Measurements from ENCODE around the gene ABL1.

Gene ABL1

GRCh38 chr9:130882696-130883225, 47.7 kb downstream of the ABL1 start:
- H3K4me3 ChIP-seq (replicated peaks in 1 of 2; ENCODE audit: low read depth in 2 of 2, low read length in 2 of 2), result no peak overlapping the region
- TF ChIP-seq CTCF (IDR thresholded peaks at IDR 0.05; ENCODE audit: low read depth, low read length), result no peak
- DNase-seq (ENCODE audit: low read depth in 2 of 2), result no peak

- DNase-seq (ENCODE audit: low read depth in 2 of 2), result no peak
- TF ChIP-seq CTCF (IDR thresholded peaks at IDR 0.05; ENCODE audit: low read depth, low read length), result no peak
- no peak overlapping the region for H3K4me3 ChIP-seq (replicated peaks in 1 of 2; ENCODE audit: low read depth in 2 of 2, low read length in 2 of 2)
Observed at GRCh38 chr9:130883479-130883878, 48.4 kb downstream of the ABL1 start.

GRCh38 chr9:130884111-130884531, 49.1 kb downstream of the ABL1 start:
- no peak for TF ChIP-seq CTCF (IDR thresholded peaks at IDR 0.05; ENCODE audit: low read depth, low read length)
- no peak for DNase-seq (ENCODE audit: low read depth in 2 of 2)
- H3K4me3 ChIP-seq (replicated peaks in 1 of 2; ENCODE audit: low read depth in 2 of 2, low read length in 2 of 2), result no peak overlapping the region

- no peak overlapping the region for H3K4me3 ChIP-seq (replicated peaks in 1 of 2; ENCODE audit: low read depth in 2 of 2, low read length in 2 of 2)
- no peak for TF ChIP-seq CTCF (IDR thresholded peaks at IDR 0.05; ENCODE audit: low read depth, low read length)
- DNase-seq (ENCODE audit: low read depth in 2 of 2), result no peak
Observed at GRCh38 chr9:130884542-130885483, 49.8 kb downstream of the ABL1 start.

GRCh38 chr9:130885484-130886375, 50.7 kb downstream of the ABL1 start:
- no peak for TF ChIP-seq CTCF (IDR thresholded peaks at IDR 0.05; ENCODE audit: low read depth, low read length)
- H3K4me3 ChIP-seq (replicated peaks in 1 of 2; ENCODE audit: low read depth in 2 of 2, low read length in 2 of 2), result no peak overlapping the region
- no peak for DNase-seq (ENCODE audit: low read depth in 2 of 2)

GRCh38 chr9:130886981-130887380, 51.9 kb downstream of the ABL1 start:
- no peak for TF ChIP-seq CTCF (IDR thresholded peaks at IDR 0.05; ENCODE audit: low read depth, low read length)
- H3K4me3 ChIP-seq (replicated peaks in 1 of 2; ENCODE audit: low read depth in 2 of 2, low read length in 2 of 2), result no peak overlapping the region
- DNase-seq (ENCODE audit: low read depth in 2 of 2), result no peak
